HG03064 (cell line): ENCODE measurements around the gene MYLK4.

Experiments
- ATAC-seq: cut with Tn5 transposase; IDR thresholded peaks from one replicate; pipeline ENCODE4 v1.9.1; 2021; ENCODE audit warnings: low read depth; ENCODE audit not compliant: unreplicated experiment

The MYLK4 gene

GRCh38 chr6:2738373-2738979 lies 12.2 kb downstream of the MYLK4 start:
- ATAC-seq: no peak

- ATAC-seq: no peak
Observed at GRCh38 chr6:2737885-2738284, 12.8 kb downstream of the MYLK4 start.

- no peak for ATAC-seq
Observed at GRCh38 chr6:2734488-2735166, 16.1 kb downstream of the MYLK4 start.

- no peak for ATAC-seq
Observed at GRCh38 chr6:2733736-2734480, 16.8 kb downstream of the MYLK4 start.

- peak; percentile 79 for ATAC-seq
Observed at GRCh38 chr6:2733324-2733723, 17.4 kb downstream of the MYLK4 start.

GRCh38 chr6:2732503-2733089 lies 18.1 kb downstream of the MYLK4 start:
- no peak for ATAC-seq

- ATAC-seq: no peak
Observed at GRCh38 chr6:2731281-2731909, 19.3 kb downstream of the MYLK4 start.

- ATAC-seq: no peak
Observed at GRCh38 chr6:2730353-2731107, 20.2 kb downstream of the MYLK4 start.

GRCh38 chr6:2729921-2730320 lies 20.8 kb downstream of the MYLK4 start:
- ATAC-seq: no peak

GRCh38 chr6:2725999-2726567 lies 24.6 kb downstream of the MYLK4 start:
- ATAC-seq: peak; percentile 75

- ATAC-seq: no peak
Observed at GRCh38 chr6:2725364-2725988, 25.2 kb downstream of the MYLK4 start.

- no peak for ATAC-seq
Observed at GRCh38 chr6:2721219-2721618, 29.5 kb downstream of the MYLK4 start.

- no peak for ATAC-seq
Observed at GRCh38 chr6:2719093-2719455, 31.6 kb downstream of the MYLK4 start.

- ATAC-seq: no peak
Observed at GRCh38 chr6:2718334-2719092, 32.2 kb downstream of the MYLK4 start.

GRCh38 chr6:2716936-2717700 lies 33.6 kb downstream of the MYLK4 start:
- no peak for ATAC-seq

GRCh38 chr6:2715737-2716136 lies 35.0 kb downstream of the MYLK4 start:
- no peak for ATAC-seq

GRCh38 chr6:2714111-2714895 lies 36.4 kb downstream of the MYLK4 start:
- no peak for ATAC-seq
